ENCODE data around the gene IFT88.

IFT88 gene

GRCh38 chr13:20561741-20562140, 5.2 kb upstream of the IFT88 start:
- DNase-seq (ENCODE audit: low read depth in 2 of 3, low spot score in 2 of 3): no peak

- no peak for DNase-seq (ENCODE audit: low read depth in 2 of 3, low spot score in 2 of 3)
Observed at GRCh38 chr13:20565115-20565736, 1.7 kb upstream of the IFT88 start.

- no peak for DNase-seq (ENCODE audit: low read depth in 2 of 3, low spot score in 2 of 3)
Observed at GRCh38 chr13:20566468-20566897, 474 bp upstream of the IFT88 start.

- no peak for DNase-seq (ENCODE audit: low read depth in 2 of 3, low spot score in 2 of 3)
Observed at GRCh38 chr13:20567881-20568528, 1.0 kb downstream of the IFT88 start.

- DNase-seq (ENCODE audit: low read depth in 2 of 3, low spot score in 2 of 3): no peak
Observed at GRCh38 chr13:20570517-20570916, 3.6 kb downstream of the IFT88 start.

- no peak for DNase-seq (ENCODE audit: low read depth in 2 of 3, low spot score in 2 of 3)
Observed at GRCh38 chr13:20571676-20572075, 4.7 kb downstream of the IFT88 start.

GRCh38 chr13:20573186-20573585, 6.2 kb downstream of the IFT88 start:
- DNase-seq (ENCODE audit: low read depth in 2 of 3, low spot score in 2 of 3): no peak

GRCh38 chr13:20573636-20574035, 6.7 kb downstream of the IFT88 start:
- DNase-seq (ENCODE audit: low read depth in 2 of 3, low spot score in 2 of 3): no peak

GRCh38 chr13:20579191-20579590, 12.2 kb downstream of the IFT88 start:
- no peak for DNase-seq (ENCODE audit: low read depth in 2 of 3, low spot score in 2 of 3)

GRCh38 chr13:20580257-20580656, 13.3 kb downstream of the IFT88 start:
- DNase-seq (ENCODE audit: low read depth in 2 of 3, low spot score in 2 of 3): no peak

- no peak for DNase-seq (ENCODE audit: low read depth in 2 of 3, low spot score in 2 of 3)
Observed at GRCh38 chr13:20582026-20582425, 15.1 kb downstream of the IFT88 start.

GRCh38 chr13:20583803-20584293, 16.9 kb downstream of the IFT88 start:
- DNase-seq (ENCODE audit: low read depth in 2 of 3, low spot score in 2 of 3): no peak

GRCh38 chr13:20585371-20585770, 18.4 kb downstream of the IFT88 start:
- no peak for DNase-seq (ENCODE audit: low read depth in 2 of 3, low spot score in 2 of 3)

GRCh38 chr13:20588529-20589110, 21.7 kb downstream of the IFT88 start:
- DNase-seq (ENCODE audit: low read depth in 2 of 3, low spot score in 2 of 3): no peak

- DNase-seq (ENCODE audit: low read depth in 2 of 3, low spot score in 2 of 3): no peak
Observed at GRCh38 chr13:20590561-20590960, 23.6 kb downstream of the IFT88 start.

- DNase-seq (ENCODE audit: low read depth in 2 of 3, low spot score in 2 of 3): no peak
Observed at GRCh38 chr13:20592606-20593005, 25.6 kb downstream of the IFT88 start.

GRCh38 chr13:20594280-20594679, 27.3 kb downstream of the IFT88 start:
- no peak for DNase-seq (ENCODE audit: low read depth in 2 of 3, low spot score in 2 of 3)

- DNase-seq (ENCODE audit: low read depth in 2 of 3, low spot score in 2 of 3): no peak
Observed at GRCh38 chr13:20607015-20607414, 40.1 kb downstream of the IFT88 start.

GRCh38 chr13:20608438-20609020, 41.6 kb downstream of the IFT88 start:
- no peak for DNase-seq (ENCODE audit: low read depth in 2 of 3, low spot score in 2 of 3)

GRCh38 chr13:20609145-20609544, 42.2 kb downstream of the IFT88 start:
- no peak for DNase-seq (ENCODE audit: low read depth in 2 of 3, low spot score in 2 of 3)

GRCh38 chr13:20610006-20610405, 43.0 kb downstream of the IFT88 start:
- DNase-seq (ENCODE audit: low read depth in 2 of 3, low spot score in 2 of 3): no peak

All from activated CD8-positive, alpha-beta memory T cell treated with anti-CD3 and anti-CD28 coated beads for 48 hours (primary cell).